DOHH2 (cell line): ENCODE measurements around the gene CLIP2.
"Not testable (repeated sequence)": the region's sequence is repeated elsewhere in the genome, so short reads cannot be mapped to it uniquely, and the experiment has no call there.

Experiments
- H3F3A ChIP-seq: fragments of 200-600 bp; sonication (generic), shearing (Covaris generic); 2 replicates; pipeline ENCODE4 v1.6.0; 2016; ENCODE audit warnings: antibody characterized with exemption, mild to moderate bottlenecking; ENCODE audit not compliant: control insufficient read depth, insufficient read depth
- H3K27ac ChIP-seq: fragments of 200-600 bp; sonication (generic); 2 replicates; pipeline ENCODE4 v1.5.1; 2014; ENCODE audit warnings: low read depth, mild to moderate bottlenecking, low read length, moderate library complexity
- H3K27me3 ChIP-seq: fragments of 200-600 bp; sonication (generic); 2 replicates; pipeline ENCODE4 v1.6.1; 2014; ENCODE audit warnings: mild to moderate bottlenecking, low read length, mixed read lengths; ENCODE audit not compliant: control insufficient read depth
- H3K36me3 ChIP-seq: fragments of 200-600 bp; sonication (generic); 2 replicates; pipeline ENCODE4 v1.6.1; 2014; ENCODE audit warnings: mild to moderate bottlenecking, low read length, moderate library complexity, mixed read lengths; ENCODE audit not compliant: control insufficient read depth
- H3K4me1 ChIP-seq: fragments of 200-600 bp; sonication (generic); 2 replicates; pipeline ENCODE4 v1.6.1; 2014; ENCODE audit warnings: mild to moderate bottlenecking, low read length, mixed read lengths; ENCODE audit not compliant: control insufficient read depth
- H3K4me2 ChIP-seq: fragments of 200-600 bp; sonication (generic); 2 replicates; pipeline ENCODE4 v1.6.0; 2014; ENCODE audit warnings: mild to moderate bottlenecking, low read length, moderate library complexity
- H3K4me3 ChIP-seq: fragments of 200-600 bp; sonication (generic); 2 replicates; pipeline ENCODE4 v1.5.1; 2014; ENCODE audit warnings: mild to moderate bottlenecking, low read length, mixed read lengths
- H3K79me2 ChIP-seq: fragments of 200-600 bp; sonication (generic); 2 replicates; pipeline ENCODE4 v1.6.1; 2014; ENCODE audit warnings: mild to moderate bottlenecking, low read length, mixed read lengths; ENCODE audit not compliant: control insufficient read depth
- H3K9me2 ChIP-seq: fragments of 200-600 bp; sonication (generic); replicated peaks from 2 replicates; pipeline ENCODE4 v1.6.1; 2014; ENCODE audit warnings: mild to moderate bottlenecking, low read length, mixed read lengths; ENCODE audit not compliant: control insufficient read depth
- H3K9me3 ChIP-seq: fragments of 200-600 bp; sonication (generic); 2 replicates; pipeline ENCODE4 v1.6.1; 2014; ENCODE audit warnings: antibody characterized with exemption, low read length, mixed read lengths; ENCODE audit not compliant: control insufficient read depth, insufficient read depth
- H4K20me1 ChIP-seq: fragments of 200-600 bp; sonication (generic); 2 replicates; pipeline ENCODE4 v1.6.0; 2014; ENCODE audit warnings: low read depth, mild to moderate bottlenecking, antibody characterized with exemption, low read length, moderate library complexity; ENCODE audit not compliant: control insufficient read depth, insufficient read depth
- CTCF ChIP-seq: fragments of 200-600 bp; sonication (generic); IDR thresholded peaks from one replicate; pipeline ENCODE4 v1.5.1; 2014; ENCODE audit warnings: antibody characterized with exemption, mild to moderate bottlenecking, low read depth, low read length; ENCODE audit not compliant: poor library complexity, severe bottlenecking
- EZH2phosphoT487 ChIP-seq: fragments of 200-600 bp; sonication (generic); IDR thresholded peaks from 2 replicates; pipeline ENCODE4 v1.6.1; 2017; ENCODE audit warnings: borderline replicate concordance, mild to moderate bottlenecking, antibody characterized with exemption, low read length, moderate library complexity, mixed read lengths

CLIP2 gene

DNA sequence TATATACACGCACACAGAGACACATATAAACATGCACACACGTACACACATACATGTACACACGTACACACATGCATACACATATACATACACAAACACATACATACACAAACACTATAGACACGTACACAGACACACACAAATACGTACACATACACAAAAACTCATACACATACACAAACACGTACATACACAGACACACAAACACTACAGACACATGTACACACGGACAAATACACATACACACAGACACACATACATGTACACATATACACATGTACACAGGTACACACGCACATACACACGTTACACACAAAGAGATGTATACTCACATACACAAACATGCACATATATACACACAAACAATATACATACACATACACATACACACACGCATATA, 129.3 kb downstream of the CLIP2 start:
- no peak overlapping the region for H3K27ac ChIP-seq
- no peak overlapping the region for H3K4me3 ChIP-seq
- no peaks in the 10 kb centered on the region for H3K9me3 ChIP-seq
- no peak overlapping the region for H3K4me2 ChIP-seq
- TF ChIP-seq CTCF (no peak), EZH2phosphoT487 (no peak)
- H3F3A ChIP-seq: no peaks in the 10 kb centered on the region
- H4K20me1 ChIP-seq: no peaks in the 10 kb centered on the region
- no peaks in the 10 kb centered on the region for H3K9me2 ChIP-seq
- peaks cover 4% of the 10 kb centered on the region for H3K4me1 ChIP-seq
- H3K36me3 ChIP-seq: no peaks in the 10 kb centered on the region
- H3K79me2 ChIP-seq: no peaks in the 10 kb centered on the region
- no peaks in the 10 kb centered on the region for H3K27me3 ChIP-seq

DNA sequence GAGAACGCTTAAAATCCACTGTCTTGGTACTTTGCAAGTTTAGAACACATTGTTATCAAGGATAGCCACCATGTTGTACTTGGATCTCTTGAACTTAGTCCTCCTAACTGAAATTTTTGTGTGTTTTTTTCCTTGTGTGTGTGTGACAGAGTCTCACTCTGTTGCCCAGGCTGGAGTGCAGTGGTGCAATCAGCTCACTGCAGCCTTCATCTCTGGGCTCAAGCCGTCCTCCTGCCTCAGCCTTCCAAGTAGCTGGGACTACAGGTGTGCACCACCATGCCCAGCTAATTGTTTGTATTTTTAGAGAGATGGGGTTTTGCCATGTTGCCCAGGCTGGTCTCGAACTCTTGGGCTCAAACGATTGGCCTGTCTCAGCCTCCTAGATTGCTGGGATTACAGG, 130.0 kb downstream of the CLIP2 start:
- not testable (repeated sequence) for H4K20me1 ChIP-seq, H3K27ac ChIP-seq, H3K79me2 ChIP-seq, H3K27me3 ChIP-seq, H3K9me3 ChIP-seq, H3K36me3 ChIP-seq, H3K4me1 ChIP-seq, H3K4me2 ChIP-seq, H3K9me2 ChIP-seq, H3K4me3 ChIP-seq, H3F3A ChIP-seq

DNA sequence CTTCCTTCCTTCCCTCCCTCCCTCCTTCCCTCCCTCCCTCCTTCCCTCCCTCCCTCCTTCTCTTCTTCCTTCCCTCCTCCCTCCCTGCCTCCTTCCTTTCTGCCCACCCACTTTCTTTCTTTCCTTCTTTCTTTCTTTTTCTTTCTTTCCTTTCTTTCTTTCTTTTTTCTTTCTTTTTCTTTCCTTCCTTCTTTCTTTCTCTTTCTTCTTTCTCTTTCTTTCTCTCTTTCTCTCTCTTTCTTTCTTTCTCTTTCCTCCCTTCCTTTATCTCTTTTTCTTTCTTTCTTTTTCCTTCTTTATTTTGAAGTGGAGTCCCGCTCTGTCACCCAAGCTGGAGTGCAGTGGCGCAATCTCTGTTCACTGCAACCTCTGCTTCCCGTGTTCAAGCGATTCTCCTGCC, 130.8 kb downstream of the CLIP2 start:
- Histone ChIP-seq H4K20me1 (no peaks in the 10 kb centered on the region), H3K27me3 (no peaks in the 10 kb centered on the region), H3K4me3 (no peak overlapping the region), H3K27ac (no peak overlapping the region), H3K4me2 (no peak overlapping the region), H3K9me2 (no peaks in the 10 kb centered on the region), H3K4me1 (peaks cover 4% of the 10 kb centered on the region), H3K36me3 (no peaks in the 10 kb centered on the region), H3F3A (no peaks in the 10 kb centered on the region), H3K79me2 (no peaks in the 10 kb centered on the region), H3K9me3 (no peaks in the 10 kb centered on the region)
- TF ChIP-seq EZH2phosphoT487 (no peak), CTCF (no peak)

- TF ChIP-seq CTCF: no peak
- TF ChIP-seq EZH2phosphoT487: no peak
- Histone ChIP-seq H4K20me1 (no peaks in the 10 kb centered on the region), H3F3A (no peaks in the 10 kb centered on the region), H3K27ac (no peak overlapping the region), H3K4me3 (no peak overlapping the region), H3K9me2 (no peaks in the 10 kb centered on the region), H3K9me3 (no peaks in the 10 kb centered on the region), H3K27me3 (no peaks in the 10 kb centered on the region), H3K4me2 (no peak overlapping the region), H3K79me2 (no peaks in the 10 kb centered on the region), H3K36me3 (no peaks in the 10 kb centered on the region), H3K4me1 (no peaks in the 10 kb centered on the region)
Observed at GRCh38 chr7:74424291-74424880, 135.2 kb downstream of the CLIP2 start.
